ENCODE measurements around the gene HIF1A.

Gene HIF1A

GRCh38 chr14:61672796-61673195 is 22.5 kb upstream of the HIF1A start:
- no peak for DNase-seq (ENCODE audit: low spot score)
- FAIRE-seq, result no peak

GRCh38 chr14:61673305-61673704 is 22.0 kb upstream of the HIF1A start:
- FAIRE-seq (no peak), DNase-seq (ENCODE audit: low spot score) (no peak)

GRCh38 chr14:61675291-61675690 is 20.0 kb upstream of the HIF1A start:
- FAIRE-seq, result no peak
- DNase-seq (ENCODE audit: low spot score), result no peak

- DNase-seq (ENCODE audit: low spot score), result no peak
- FAIRE-seq, result no peak
These were observed 17.8 kb upstream of the HIF1A start for GRCh38 chr14:61677479-61677878.

- FAIRE-seq, result peak; percentile 72
- peak; percentile 45 for DNase-seq (ENCODE audit: low spot score)
These were observed 16.3 kb upstream of the HIF1A start for GRCh38 chr14:61678975-61679374.

GRCh38 chr14:61681413-61681812 is 13.9 kb upstream of the HIF1A start:
- peak; percentile 79 for FAIRE-seq
- no peak for DNase-seq (ENCODE audit: low spot score)

GRCh38 chr14:61683108-61683507 is 12.2 kb upstream of the HIF1A start:
- peak; percentile 53 for FAIRE-seq
- no peak for DNase-seq (ENCODE audit: low spot score)

- DNase-seq (ENCODE audit: low spot score) (no peak), FAIRE-seq (no peak)
These were observed 5.3 kb upstream of the HIF1A start for GRCh38 chr14:61690039-61690438.

GRCh38 chr14:61690982-61691381 is 4.3 kb upstream of the HIF1A start:
- no peak for FAIRE-seq
- DNase-seq (ENCODE audit: low spot score), result no peak

GRCh38 chr14:61691495-61691894 is 3.8 kb upstream of the HIF1A start:
- no peak for DNase-seq (ENCODE audit: low spot score)
- no peak for FAIRE-seq

GRCh38 chr14:61694039-61694438 is 1.3 kb upstream of the HIF1A start:
- DNase-seq (ENCODE audit: low spot score) (no peak), FAIRE-seq (peak; percentile 5)

GRCh38 chr14:61695695-61696527 is 598 bp downstream of the HIF1A start:
- DNase-seq (ENCODE audit: low spot score) (peak; percentile 71), FAIRE-seq (peak; percentile 72)

- FAIRE-seq (no peak), DNase-seq (ENCODE audit: low spot score) (no peak)
These were observed 1.5 kb downstream of the HIF1A start for GRCh38 chr14:61696753-61697318.

GRCh38 chr14:61698206-61698980 is 3.1 kb downstream of the HIF1A start:
- peak; percentile 52 for FAIRE-seq
- DNase-seq (ENCODE audit: low spot score), result no peak

- peak; percentile 46 for FAIRE-seq
- no peak for DNase-seq (ENCODE audit: low spot score)
These were observed 3.7 kb downstream of the HIF1A start for GRCh38 chr14:61699027-61699426.

- FAIRE-seq (peak; percentile 50), DNase-seq (ENCODE audit: low spot score) (no peak)
These were observed 5.0 kb downstream of the HIF1A start for GRCh38 chr14:61700104-61700886.

GRCh38 chr14:61701946-61702345 is 6.6 kb downstream of the HIF1A start:
- FAIRE-seq (no peak), DNase-seq (ENCODE audit: low spot score) (no peak)

GRCh38 chr14:61703342-61704129 is 8.2 kb downstream of the HIF1A start:
- DNase-seq (ENCODE audit: low spot score), result no peak
- FAIRE-seq, result no peak

- FAIRE-seq (no peak), DNase-seq (ENCODE audit: low spot score) (no peak)
These were observed 9.2 kb downstream of the HIF1A start for GRCh38 chr14:61704554-61704953.

- DNase-seq (ENCODE audit: low spot score) (no peak), FAIRE-seq (no peak)
These were observed 9.7 kb downstream of the HIF1A start for GRCh38 chr14:61705017-61705416.
